Kasumi-1 (cell line): ENCODE results near the gene KIF18A.

Experiments
- DNase-seq, 2 experiments: peaks; one replicate each; lab custom pipeline; 2025; lab: John Stamatoyannopoulos, UW

KIF18A gene

GRCh38 chr11:28043930-28044709, 63.8 kb downstream of the KIF18A start:
- DNase-seq, result no peak

- no peak for DNase-seq
Observed at GRCh38 chr11:28040384-28040783, 67.6 kb downstream of the KIF18A start.

- DNase-seq, result no peak
Observed at GRCh38 chr11:28038775-28039174, 69.2 kb downstream of the KIF18A start.

- DNase-seq, result no peak
Observed at GRCh38 chr11:28026634-28027290, 81.2 kb downstream of the KIF18A start.

- no peak for DNase-seq
Observed at GRCh38 chr11:28017816-28018215, 90.1 kb downstream of the KIF18A start.

GRCh38 chr11:28011813-28012212, 96.1 kb downstream of the KIF18A start:
- peak in 1 of 2 experiments; percentile 36 for DNase-seq

GRCh38 chr11:28009996-28010395, 98.0 kb downstream of the KIF18A start:
- no peak for DNase-seq

GRCh38 chr11:28009388-28009787, 98.6 kb downstream of the KIF18A start:
- DNase-seq, result no peak

- DNase-seq, result no peak
Observed at GRCh38 chr11:28003615-28004014, 104.3 kb downstream of the KIF18A start.

- no peak for DNase-seq
Observed at GRCh38 chr11:27998552-27998951, 109.4 kb downstream of the KIF18A start.

GRCh38 chr11:27997344-27997743, 110.6 kb downstream of the KIF18A start:
- peak in 1 of 2 experiments; percentile 2 for DNase-seq

GRCh38 chr11:27996066-27996465, 111.9 kb downstream of the KIF18A start:
- no peak for DNase-seq

GRCh38 chr11:27995083-27995482, 112.9 kb downstream of the KIF18A start:
- DNase-seq, result no peak

- no peak for DNase-seq
Observed at GRCh38 chr11:27991736-27992135, 116.2 kb downstream of the KIF18A start.

- DNase-seq, result no peak
Observed at GRCh38 chr11:27977527-27977926, 130.4 kb downstream of the KIF18A start.

- DNase-seq, result no peak
Observed at GRCh38 chr11:27977031-27977430, 130.9 kb downstream of the KIF18A start.

- no peak for DNase-seq
Observed at GRCh38 chr11:27976262-27976661, 131.7 kb downstream of the KIF18A start.

- DNase-seq, result no peak
Observed at GRCh38 chr11:27973851-27974536, 134.0 kb downstream of the KIF18A start.

GRCh38 chr11:27972522-27973170, 135.3 kb downstream of the KIF18A start:
- no peak for DNase-seq

- DNase-seq, result no peak
Observed at GRCh38 chr11:27971171-27971570, 136.8 kb downstream of the KIF18A start.
